Astrocyte of the spinal cord (primary cell): Measurements from ENCODE around the gene PMEPA1.

ENCODE experiments used
- DNase-seq: peaks from one replicate; pipeline ENCODE4 v3.0.0; 2011; ENCODE audit warnings: low read depth, low spot score
- H3K4me3 ChIP-seq: 2 replicates; pipeline ENCODE4 v1.5.1; 2011; ENCODE audit warnings: low read depth, mild to moderate bottlenecking, low read length, moderate library complexity
- in situ Hi-C: cut with HindIII; loops from 2 replicates; pipeline ENCODE4 v1.10.0; 2017; ENCODE audit warnings: low sequenced_read_pairs
- TF ChIP-seq, protein P1 (sequence below): IDR thresholded peaks from 2 replicates; pipeline ENCODE4 v1.5.1; 2012; ENCODE audit warnings: low read depth, mild to moderate bottlenecking, low read length, inconsistent platforms

The PMEPA1 gene

DNA sequence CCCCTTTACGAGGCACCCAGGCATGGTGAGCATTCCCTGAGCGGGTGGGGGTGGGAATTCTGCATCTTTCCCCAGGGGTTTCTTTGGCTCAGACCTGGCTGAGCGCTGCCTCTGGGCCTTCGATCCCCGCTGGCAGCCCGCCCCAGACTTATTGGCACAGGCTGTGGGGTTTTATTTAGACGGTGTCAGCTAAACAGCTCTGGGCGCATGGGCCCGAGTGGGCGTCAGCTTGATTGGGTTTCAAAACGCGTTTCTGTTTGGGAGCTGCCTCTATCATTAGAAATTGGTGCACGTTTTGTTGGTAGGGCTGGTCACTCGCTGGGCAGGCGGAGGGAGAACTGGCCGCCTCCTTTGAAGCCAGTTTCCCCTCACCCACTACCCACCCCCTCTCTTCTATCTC lies 21.0 kb downstream of the PMEPA1 start:
- in situ Hi-C loops, result no loop called here
- no peak overlapping the region for H3K4me3 ChIP-seq
- TF ChIP-seq, protein P1, sequence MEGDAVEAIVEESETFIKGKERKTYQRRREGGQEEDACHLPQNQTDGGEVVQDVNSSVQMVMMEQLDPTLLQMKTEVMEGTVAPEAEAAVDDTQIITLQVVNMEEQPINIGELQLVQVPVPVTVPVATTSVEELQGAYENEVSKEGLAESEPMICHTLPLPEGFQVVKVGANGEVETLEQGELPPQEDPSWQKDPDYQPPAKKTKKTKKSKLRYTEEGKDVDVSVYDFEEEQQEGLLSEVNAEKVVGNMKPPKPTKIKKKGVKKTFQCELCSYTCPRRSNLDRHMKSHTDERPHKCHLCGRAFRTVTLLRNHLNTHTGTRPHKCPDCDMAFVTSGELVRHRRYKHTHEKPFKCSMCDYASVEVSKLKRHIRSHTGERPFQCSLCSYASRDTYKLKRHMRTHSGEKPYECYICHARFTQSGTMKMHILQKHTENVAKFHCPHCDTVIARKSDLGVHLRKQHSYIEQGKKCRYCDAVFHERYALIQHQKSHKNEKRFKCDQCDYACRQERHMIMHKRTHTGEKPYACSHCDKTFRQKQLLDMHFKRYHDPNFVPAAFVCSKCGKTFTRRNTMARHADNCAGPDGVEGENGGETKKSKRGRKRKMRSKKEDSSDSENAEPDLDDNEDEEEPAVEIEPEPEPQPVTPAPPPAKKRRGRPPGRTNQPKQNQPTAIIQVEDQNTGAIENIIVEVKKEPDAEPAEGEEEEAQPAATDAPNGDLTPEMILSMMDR, result no peak

DNA sequence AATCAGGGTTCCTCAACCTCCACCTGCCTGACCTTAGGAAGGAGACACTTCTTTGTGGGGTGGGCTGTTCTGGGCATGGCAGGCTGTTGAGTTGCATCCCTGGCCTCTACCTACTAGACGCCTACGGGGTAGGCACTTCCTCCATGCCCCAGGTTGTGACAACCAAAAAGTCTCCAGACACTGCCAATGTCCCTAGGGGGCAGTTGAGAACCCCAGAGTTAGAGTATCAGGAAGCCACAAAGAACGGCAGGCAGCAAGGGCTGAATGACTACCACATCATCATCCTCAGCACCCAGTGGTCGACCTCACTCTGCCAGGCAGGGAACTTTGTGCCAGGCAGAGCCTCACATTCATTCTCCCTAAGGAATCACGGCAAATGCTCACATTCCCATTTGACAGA lies 21.5 kb downstream of the PMEPA1 start:
- in situ Hi-C loops, result no loop called here
- DNase-seq, result no peak
- TF ChIP-seq, protein P1, result no peak
- H3K4me3 ChIP-seq, result no peak overlapping the region

More for the DNA sequence above, 21.0 kb downstream of the PMEPA1 start:
- DNase-seq, result no peak

DNA sequence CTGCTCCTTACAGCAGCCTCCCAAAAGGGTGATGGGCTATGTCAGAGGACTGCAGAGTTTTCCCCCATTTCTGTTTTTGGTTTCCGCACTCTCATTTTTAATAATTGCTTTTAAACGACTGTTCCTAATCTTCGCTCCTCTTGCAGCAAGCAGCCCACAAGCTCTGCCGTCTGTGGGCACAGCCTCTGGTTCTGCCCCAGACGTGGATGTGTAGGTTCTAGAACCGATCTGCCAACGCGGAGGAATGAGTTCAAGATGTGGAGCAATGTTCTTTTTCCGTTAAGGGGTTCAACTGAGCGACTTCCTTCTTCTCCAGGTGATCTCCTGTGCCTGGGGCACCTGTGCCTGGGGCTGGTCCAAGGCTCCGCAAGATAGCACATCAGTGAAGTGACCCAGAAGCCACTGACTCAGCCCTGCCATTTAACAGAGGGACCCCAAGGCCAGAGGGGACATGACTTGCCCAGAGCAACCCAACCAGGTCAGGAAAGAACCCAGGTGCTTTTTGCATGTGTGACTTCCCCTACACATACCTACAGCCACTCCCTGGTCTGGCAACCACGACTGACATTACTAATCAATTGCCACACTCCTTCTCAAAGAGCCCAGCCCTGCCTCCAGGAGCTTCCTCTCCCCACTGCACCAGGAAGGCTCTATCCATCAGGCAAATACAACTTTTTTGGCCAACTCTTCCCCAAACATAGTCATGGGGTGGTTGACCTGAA lies 22.7 kb downstream of the PMEPA1 start:
- DNase-seq, result no peak
- in situ Hi-C loops, result no loop called here
- TF ChIP-seq, protein P1, result no peak
- H3K4me3 ChIP-seq, result no peak overlapping the region

DNA sequence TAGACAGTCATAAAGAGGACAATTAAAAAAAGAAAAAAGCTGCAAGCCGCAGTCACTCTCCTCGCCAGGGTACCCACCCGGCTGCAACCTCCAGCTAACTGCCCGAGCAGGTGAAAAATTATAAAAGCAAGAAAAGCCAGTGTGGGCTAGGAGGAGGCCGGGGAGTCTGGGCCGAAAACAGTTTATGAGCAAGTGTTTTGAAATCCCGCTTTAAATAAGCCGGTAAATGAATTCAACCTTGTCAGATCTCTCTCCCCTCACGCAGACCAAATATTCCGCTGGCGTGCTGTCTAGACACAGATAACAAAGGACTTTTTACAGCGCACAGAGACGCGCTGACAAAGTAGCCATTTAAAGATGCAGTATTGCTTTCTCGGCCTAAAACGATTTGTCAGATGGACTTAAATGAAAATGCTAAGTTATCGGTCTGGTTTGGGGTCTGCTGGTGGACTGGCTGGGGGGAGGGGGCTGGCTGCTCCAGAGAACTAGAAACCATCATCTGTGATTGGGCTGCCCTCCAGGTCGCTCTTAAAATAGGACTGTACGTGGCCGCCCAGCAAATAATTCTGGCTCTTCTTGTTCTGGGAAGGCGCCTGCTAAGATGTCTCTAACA lies 24.6 kb downstream of the PMEPA1 start:
- TF ChIP-seq, protein P1, result no peak
- in situ Hi-C loops, result no loop called here
- no peak overlapping the region for H3K4me3 ChIP-seq
- DNase-seq, result peak; percentile 41

DNA sequence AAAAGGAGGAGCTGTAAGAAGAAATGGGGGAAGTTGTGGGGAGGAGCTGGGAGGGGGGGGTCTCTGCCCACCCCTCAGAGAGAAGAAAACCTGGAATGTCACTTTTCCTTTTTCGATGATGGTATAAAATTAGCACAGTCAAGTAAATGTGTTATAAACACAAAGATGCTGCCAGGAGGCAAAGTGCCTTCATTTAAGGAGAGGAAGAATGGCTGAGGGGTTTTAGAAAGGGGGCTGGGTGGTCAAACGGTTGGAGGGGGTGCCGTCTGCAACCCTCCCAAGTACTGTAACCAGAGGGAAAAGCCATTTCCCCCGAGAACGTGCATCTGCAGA lies 25.0 kb downstream of the PMEPA1 start:
- TF ChIP-seq, protein P1, result no peak
- DNase-seq, result no peak
- H3K4me3 ChIP-seq, result no peak overlapping the region
- in situ Hi-C loops, result no loop called here

DNA sequence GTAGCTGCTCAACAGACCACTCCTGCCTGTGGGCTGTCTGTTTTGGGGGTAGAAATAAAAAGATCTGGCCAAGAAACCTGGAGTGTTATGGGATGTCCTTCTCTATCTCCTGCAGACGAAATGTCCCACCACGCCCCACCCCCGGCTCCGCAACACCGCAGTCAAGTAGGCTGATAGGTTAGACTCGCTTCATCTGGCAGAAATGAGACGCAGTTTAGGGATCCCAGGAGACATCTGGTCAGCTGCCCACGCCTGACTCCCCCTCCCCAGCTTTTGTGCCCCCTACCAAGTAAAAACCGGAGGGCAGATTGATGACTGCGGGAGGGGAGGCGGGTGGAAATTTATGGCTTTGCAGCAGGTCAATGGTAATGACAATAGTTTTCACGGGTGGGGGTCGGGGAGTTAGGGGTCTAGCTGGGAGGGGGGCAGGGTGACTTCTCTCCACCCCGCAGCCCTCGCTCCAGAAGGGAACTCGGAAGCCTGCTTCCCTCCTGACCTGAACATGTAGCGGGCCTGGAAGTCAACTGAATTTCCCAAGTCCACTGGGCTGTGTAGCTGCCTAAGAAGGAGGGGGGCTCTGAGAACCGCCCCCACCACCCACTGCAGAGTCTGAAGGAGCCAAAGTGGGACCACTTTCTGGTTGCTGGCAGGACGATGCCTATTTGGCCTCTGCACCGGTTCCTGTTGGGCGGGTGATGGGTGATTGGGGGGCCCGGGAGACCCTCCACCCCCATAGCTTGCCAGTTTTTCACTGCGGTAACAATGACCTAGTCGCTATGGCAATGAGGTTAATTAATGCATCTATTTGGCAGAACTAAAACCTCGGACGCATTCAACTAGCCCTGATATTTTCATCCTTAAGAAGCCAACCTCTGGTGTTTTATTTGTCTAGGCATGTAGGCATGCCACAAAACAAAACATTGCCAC lies 25.7 kb downstream of the PMEPA1 start:
- in situ Hi-C loops, result no loop called here
- DNase-seq, result no peak
- H3K4me3 ChIP-seq, result no peak overlapping the region
- TF ChIP-seq, protein P1, result no peak
